H54 (cell line): ENCODE data around the gene PRR33.
"Not testable (repeated sequence)": the region's sequence is repeated elsewhere in the genome, so short reads cannot be mapped to it uniquely, and the experiment has no call there.

ENCODE experiments used
- DNase-seq: peaks from one replicate; pipeline ENCODE4 v3.0.0; 2011; ENCODE audit warnings: low spot score, mixed read lengths; ENCODE audit not compliant: insufficient read length
- FAIRE-seq: peaks from 3 replicates; lab custom pipeline; 2011; peaks lifted over from hg19 to GRCh38; lab: Jason Lieb, UNC
- POLR2A ChIP-seq: IDR thresholded peaks from 2 replicates; pipeline ENCODE4 v1.6.1; 2011; ENCODE audit warnings: low read depth, mild to moderate bottlenecking, low read length

Gene PRR33

GRCh38 chr11:1883346-1884302 lies 8.1 kb downstream of the PRR33 start:
- FAIRE-seq = no peak
- TF ChIP-seq POLR2A = no peak
- no peak for DNase-seq

- FAIRE-seq (no peak), DNase-seq (peak; percentile 95)
- TF ChIP-seq POLR2A = no peak
These were observed 9.1 kb downstream of the PRR33 start for GRCh38 chr11:1882265-1883238.

GRCh38 chr11:1881442-1882264 lies 10.0 kb downstream of the PRR33 start:
- FAIRE-seq = no peak
- no peak for TF ChIP-seq POLR2A

GRCh38 chr11:1880746-1881441 lies 10.8 kb downstream of the PRR33 start:
- no peak for TF ChIP-seq POLR2A
- FAIRE-seq = no peak
- no peak for DNase-seq

More at GRCh38 chr11:1881442-1882264, 10.0 kb downstream of the PRR33 start:
- no peak for DNase-seq

GRCh38 chr11:1879941-1880720 lies 11.6 kb downstream of the PRR33 start:
- no peak for DNase-seq
- TF ChIP-seq POLR2A = no peak
- no peak for FAIRE-seq

GRCh38 chr11:1879342-1879940 lies 12.3 kb downstream of the PRR33 start:
- FAIRE-seq (no peak), DNase-seq (no peak)
- TF ChIP-seq POLR2A = no peak

- FAIRE-seq (no peak), DNase-seq (no peak)
- TF ChIP-seq POLR2A = no peak
These were observed 13.3 kb downstream of the PRR33 start for GRCh38 chr11:1878137-1879031.

- no peak for DNase-seq
- FAIRE-seq = no peak
- TF ChIP-seq POLR2A = no peak
These were observed 14.2 kb downstream of the PRR33 start for GRCh38 chr11:1877211-1878136.

GRCh38 chr11:1876361-1877063 lies 15.2 kb downstream of the PRR33 start:
- FAIRE-seq = no peak
- no peak for TF ChIP-seq POLR2A
- DNase-seq = no peak

- not testable (repeated sequence) for FAIRE-seq, DNase-seq
These were observed 15.8 kb downstream of the PRR33 start for GRCh38 chr11:1875851-1876301.
